HepG2 (cell line): Measurements from ENCODE around the gene MED10. TPM values are rescaled to one million over a fixed set of nuclear protein-coding genes. Genes with fewer than 3 reads are reported as not detected.

Experiments used
- ATRX ChIP-seq: sonication (generic); formaldehyde crosslinking; IDR thresholded peaks from 2 replicates; pipeline ENCODE4 v1.4.0; 2020; ENCODE audit warnings: missing genetic modification reagents, borderline replicate concordance
- ETS1 ChIP-seq: sonication (generic); formaldehyde crosslinking; IDR thresholded peaks from 2 replicates; pipeline ENCODE4 v1.4.0; 2020; ENCODE audit warnings: missing genetic modification reagents
- FOXM1 ChIP-seq: sonication (generic); formaldehyde crosslinking; IDR thresholded peaks from 2 replicates; pipeline ENCODE4 v1.5.0; 2020; ENCODE audit warnings: missing genetic modification reagents
- HES4 ChIP-seq: sonication (generic); formaldehyde crosslinking; IDR thresholded peaks from 2 replicates; pipeline ENCODE4 v1.9.0; 2021; ENCODE audit warnings: mild to moderate bottlenecking, missing genetic modification reagents, borderline replicate concordance
- PCBP1 ChIP-seq: fragments of 200-400 bp; formaldehyde crosslinking; IDR thresholded peaks from 2 replicates; pipeline ENCODE4 v1.6.1; 2017; ENCODE audit warnings: mild to moderate bottlenecking, low read depth, low read length, borderline replicate concordance
- SIN3A ChIP-seq: IDR thresholded peaks from 2 replicates; pipeline ENCODE4 v1.6.1; 2011; ENCODE audit warnings: low read depth, mild to moderate bottlenecking, control low read depth, low read length, borderline replicate concordance
- SMARCE1 ChIP-seq: fragments of 450-650 bp; IDR thresholded peaks from 2 replicates; pipeline ENCODE4 v1.6.1; 2017; ENCODE audit warnings: borderline replicate concordance
- TCF12 ChIP-seq, 2 experiments: fragments of 450-650 bp in 1 of 2; sonication (generic) in 1 of 2; formaldehyde crosslinking in 1 of 2; IDR thresholded peaks; 2 replicates each; pipeline versions ENCODE4 v1.6.1 to v1.8.0; 2017 to 2022; ENCODE audit warnings: antibody characterized with exemption in 1 of 2, mild to moderate bottlenecking in 1 of 2, missing genetic modification reagents in 1 of 2, moderate library complexity in 1 of 2
- TEAD2 ChIP-seq: sonication (generic); formaldehyde crosslinking; IDR thresholded peaks from 2 replicates; pipeline ENCODE4 v1.9.0; 2021; ENCODE audit warnings: missing genetic modification reagents
- TFDP1 ChIP-seq: IDR thresholded peaks from 2 replicates; pipeline ENCODE4 v1.6.1; 2016; ENCODE audit warnings: missing compliant biosample characterization, missing genetic modification reagents, borderline replicate concordance
- ZKSCAN8 ChIP-seq: IDR thresholded peaks from 2 replicates; pipeline ENCODE4 v1.6.1; 2016; ENCODE audit warnings: borderline replicate concordance, missing genetic modification reagents, missing compliant biosample characterization
- ZNF30 ChIP-seq: sonication (generic); formaldehyde crosslinking; IDR thresholded peaks from 2 replicates; pipeline ENCODE4 v1.5.0; 2020; ENCODE audit warnings: mild to moderate bottlenecking, missing genetic modification reagents
- ZNF414 ChIP-seq: sonication (generic); formaldehyde crosslinking; IDR thresholded peaks from 2 replicates; pipeline ENCODE4 v1.5.0; 2020; ENCODE audit warnings: missing genetic modification reagents
- ZNF547 ChIP-seq: sonication (generic); formaldehyde crosslinking; IDR thresholded peaks from 2 replicates; pipeline ENCODE4 v1.5.1; 2020; ENCODE audit warnings: mild to moderate bottlenecking, missing genetic modification reagents
- ZNF549 ChIP-seq: sonication (generic); formaldehyde crosslinking; IDR thresholded peaks from 2 replicates; pipeline ENCODE4 v1.5.0; 2020; ENCODE audit warnings: missing genetic modification reagents
- ZNF720 ChIP-seq: sonication (generic); formaldehyde crosslinking; IDR thresholded peaks from 2 replicates; pipeline ENCODE4 v1.4.0; 2020; ENCODE audit warnings: missing genetic modification reagents
- polyA plus RNA-seq, 8 experiments: library from polyadenylated mRNA; depleted of rRNA in 3 of 8; stranded (reverse) in 7 of 8; unstranded in 1 of 8; fragments of >200 nt; fragmentation: Illumina TruSeq in 4 of 8; extraction: Trizol in 4 of 8; gene quantifications; 2 replicates each; pipeline versions ENCODE4 v1.2.1 to v1.2.3, GENCODE V29; 2011 to 2016; ENCODE audit warnings: low read depth in 4 of 8, missing spikeins in 1 of 8, mixed read lengths in 1 of 8; ENCODE audit not compliant: insufficient read depth in 1 of 8
- total RNA-seq, 5 experiments: library from RNA; depleted of rRNA; stranded (reverse); fragments of >200 nt; fragmentation: Illumina TruSeq; extraction: Trizol; gene quantifications; 2 replicates each; pipeline ENCODE4 v1.2.3, GENCODE V29; 2016; ENCODE audit warnings: low read depth in 1 of 5
- TF ChIP-seq, protein P1 (sequence below): sonication (generic); formaldehyde crosslinking; IDR thresholded peaks from 2 replicates; pipeline ENCODE4 v1.8.1; 2023; ENCODE audit warnings: missing genetic modification reagents, mild to moderate bottlenecking, borderline replicate concordance
- TF ChIP-seq, protein P2 (sequence below): IDR thresholded peaks from 2 replicates; pipeline ENCODE4 v1.6.1; 2016

Gene MED10
- total and polyA plus RNA-seq, 2 of the 13 experiments (the other 11 are each of a cell fraction or from before 2014, with no cell fraction given): 11.2 to 23.7 TPM

- TF ChIP-seq, protein P1, sequence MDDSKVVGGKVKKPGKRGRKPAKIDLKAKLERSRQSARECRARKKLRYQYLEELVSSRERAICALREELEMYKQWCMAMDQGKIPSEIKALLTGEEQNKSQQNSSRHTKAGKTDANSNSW (CRISPR knock-in tag): no peak
- TF ChIP-seq TEAD2 (CRISPR knock-in tag) (no peak), ZNF547 (CRISPR knock-in tag) (0 out of 2 replicates have a peak, but pooled peaks have one; percentile 63), SMARCE1 (no peak), ZNF549 (CRISPR knock-in tag) (no peak), ZNF30 (CRISPR knock-in tag) (no peak), SIN3A (peak; percentile 88; the same call in 1 of the 2 replicates), HES4 (no peak; the same call in 1 of the 2 replicates), PCBP1 (no peak), ETS1 (CRISPR knock-in tag) (no peak), FOXM1 (no peak), TFDP1 (CRISPR knock-in tag) (peak; percentile 70; the same call in 1 of the 2 replicates), ZNF720 (no peak), ZNF414 (no peak), ATRX (CRISPR knock-in tag) (no peak), ZKSCAN8 (CRISPR knock-in tag) (no peak), TCF12 (IDR thresholded peaks at IDR 0.05) (no peak), TCF12 (CRISPR knock-in tag; IDR thresholded peaks at IDR 0.05) (no peak)
- TF ChIP-seq, protein P2, sequence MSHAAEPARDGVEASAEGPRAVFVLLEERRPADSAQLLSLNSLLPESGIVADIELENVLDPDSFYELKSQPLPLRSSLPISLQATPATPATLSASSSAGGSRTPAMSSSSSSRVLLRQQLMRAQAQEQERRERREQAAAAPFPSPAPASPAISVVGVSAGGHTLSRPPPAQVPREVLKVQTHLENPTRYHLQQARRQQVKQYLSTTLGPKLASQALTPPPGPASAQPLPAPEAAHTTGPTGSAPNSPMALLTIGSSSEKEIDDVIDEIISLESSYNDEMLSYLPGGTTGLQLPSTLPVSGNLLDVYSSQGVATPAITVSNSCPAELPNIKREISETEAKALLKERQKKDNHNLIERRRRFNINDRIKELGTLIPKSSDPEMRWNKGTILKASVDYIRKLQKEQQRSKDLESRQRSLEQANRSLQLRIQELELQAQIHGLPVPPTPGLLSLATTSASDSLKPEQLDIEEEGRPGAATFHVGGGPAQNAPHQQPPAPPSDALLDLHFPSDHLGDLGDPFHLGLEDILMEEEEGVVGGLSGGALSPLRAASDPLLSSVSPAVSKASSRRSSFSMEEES (CRISPR knock-in tag): no peak
Observed at GRCh38 chr5:6377905-6378765, at the start of gene MED10 (continued).
